NT2/D1 (cell line): Measurements from ENCODE around the gene SH2D5.

Source experiments
- SUZ12 ChIP-seq: IDR thresholded peaks from 2 replicates; pipeline ENCODE4 v1.6.1; 2011; ENCODE audit not compliant: insufficient read length, insufficient read depth; ENCODE audit errors: extremely low read depth
- YY1 ChIP-seq: IDR thresholded peaks from 2 replicates; pipeline ENCODE4 v1.6.1; 2011; ENCODE audit not compliant: insufficient read length, insufficient read depth
- ZNF274 ChIP-seq: IDR thresholded peaks from 2 replicates; pipeline ENCODE4 v1.6.1; 2011; ENCODE audit warnings: mild to moderate bottlenecking, low read depth, low read length

DNA sequence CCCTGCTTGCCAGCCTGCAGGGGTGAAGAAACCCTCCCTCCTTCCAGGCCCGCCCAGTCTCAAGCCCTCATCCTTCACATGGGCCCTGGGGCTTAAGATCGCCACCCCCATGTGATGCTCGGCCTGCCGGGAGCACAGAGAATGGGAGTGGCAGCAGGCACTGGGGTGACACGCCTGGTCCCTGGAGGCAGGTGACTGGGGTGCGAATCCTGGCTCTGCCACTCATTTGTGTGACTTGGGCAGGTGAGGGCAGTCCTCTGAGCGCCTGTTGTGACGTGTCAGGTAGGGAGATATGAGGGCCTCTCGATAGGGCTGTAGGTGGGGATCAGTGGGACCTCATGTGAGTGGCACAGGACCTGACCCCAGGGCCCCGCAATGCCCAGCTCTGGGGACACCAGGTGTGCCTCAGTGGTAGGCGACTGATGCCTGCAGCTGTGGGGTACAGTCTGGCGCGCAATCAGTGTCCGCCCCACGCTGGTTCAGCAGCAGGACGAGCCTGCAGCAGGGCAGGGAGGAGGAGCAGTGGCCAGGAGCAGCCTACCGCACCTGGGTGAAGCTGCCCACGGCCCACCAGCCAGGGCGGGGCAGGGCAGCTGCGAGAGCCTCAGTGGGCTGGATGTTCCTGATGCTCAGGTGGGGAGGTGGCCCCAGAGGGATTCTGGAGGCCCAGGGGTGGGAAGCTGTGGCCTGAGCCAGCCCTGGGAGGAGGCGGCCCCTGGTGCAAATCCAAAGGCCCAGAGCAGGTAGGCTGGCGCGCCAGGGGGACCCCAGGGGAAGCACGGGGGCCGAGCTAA is 6.2 kb downstream of the SH2D5 start:
- TF ChIP-seq YY1, result no peak
- no peak for TF ChIP-seq ZNF274
- no peak for TF ChIP-seq SUZ12
